ENCODE data around the gene TTLL1.
"Not testable (repeated sequence)": the region's sequence is repeated elsewhere in the genome, so short reads cannot be mapped to it uniquely, and the experiment has no call there.

DNA sequence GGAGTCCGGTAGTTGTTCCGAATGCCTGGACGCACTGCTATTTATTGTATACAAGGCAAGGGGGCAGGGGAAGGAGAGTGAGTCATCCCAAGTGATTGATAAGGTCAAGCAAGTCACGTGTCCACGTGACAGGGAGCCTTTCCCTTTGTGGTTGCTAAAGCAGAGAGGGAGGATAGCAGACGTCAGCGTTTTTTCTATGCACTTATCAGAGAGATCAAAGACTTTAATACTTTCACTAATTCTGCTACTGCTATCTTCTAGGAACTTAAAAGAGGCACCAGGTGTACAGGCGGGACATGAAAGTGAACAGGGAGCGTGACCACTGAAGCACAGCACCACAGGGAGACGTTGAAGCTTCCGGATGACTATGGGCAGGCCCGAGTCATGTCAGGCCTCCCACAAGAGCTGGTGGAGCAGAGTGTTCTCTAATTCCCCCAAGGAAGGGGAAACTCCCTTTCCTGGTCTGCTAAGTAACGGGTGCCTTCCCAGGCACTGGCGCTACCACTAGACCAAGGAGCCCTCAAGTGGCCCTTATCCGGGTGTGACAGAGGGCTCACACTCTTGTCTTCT, 14.9 kb upstream of the TTLL1 start:
- not testable (repeated sequence) for TF ChIP-seq EP300 (IDR thresholded peaks at IDR 0.05; ENCODE audit: low read depth); POLR2A (IDR thresholded peaks at IDR 0.05); POLR2AphosphoS5 (IDR thresholded peaks at IDR 0.05)
- TF ChIP-seq, protein P1, sequence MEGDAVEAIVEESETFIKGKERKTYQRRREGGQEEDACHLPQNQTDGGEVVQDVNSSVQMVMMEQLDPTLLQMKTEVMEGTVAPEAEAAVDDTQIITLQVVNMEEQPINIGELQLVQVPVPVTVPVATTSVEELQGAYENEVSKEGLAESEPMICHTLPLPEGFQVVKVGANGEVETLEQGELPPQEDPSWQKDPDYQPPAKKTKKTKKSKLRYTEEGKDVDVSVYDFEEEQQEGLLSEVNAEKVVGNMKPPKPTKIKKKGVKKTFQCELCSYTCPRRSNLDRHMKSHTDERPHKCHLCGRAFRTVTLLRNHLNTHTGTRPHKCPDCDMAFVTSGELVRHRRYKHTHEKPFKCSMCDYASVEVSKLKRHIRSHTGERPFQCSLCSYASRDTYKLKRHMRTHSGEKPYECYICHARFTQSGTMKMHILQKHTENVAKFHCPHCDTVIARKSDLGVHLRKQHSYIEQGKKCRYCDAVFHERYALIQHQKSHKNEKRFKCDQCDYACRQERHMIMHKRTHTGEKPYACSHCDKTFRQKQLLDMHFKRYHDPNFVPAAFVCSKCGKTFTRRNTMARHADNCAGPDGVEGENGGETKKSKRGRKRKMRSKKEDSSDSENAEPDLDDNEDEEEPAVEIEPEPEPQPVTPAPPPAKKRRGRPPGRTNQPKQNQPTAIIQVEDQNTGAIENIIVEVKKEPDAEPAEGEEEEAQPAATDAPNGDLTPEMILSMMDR (IDR thresholded peaks at IDR 0.05), result not testable (repeated sequence)
